ENCODE measurements around the gene TMIGD3.

The TMIGD3 gene

GRCh38 chr1:111487133-111487532 lies 16.3 kb downstream of the TMIGD3 start:
- H3K9me3 ChIP-seq (ENCODE audit: control insufficient read depth, insufficient read depth, low read length), result no peaks in the 10 kb centered on the region
- H3K27me3 ChIP-seq (ENCODE audit: control insufficient read depth, insufficient read depth, low read length), result no peaks in the 10 kb centered on the region
- no peaks in the 10 kb centered on the region for H3K4me1 ChIP-seq (ENCODE audit: control insufficient read depth, insufficient read depth, low read length)
- H3K36me3 ChIP-seq (ENCODE audit: control insufficient read depth, insufficient read depth, low read length), result no peaks in the 10 kb centered on the region
- H3K9ac ChIP-seq (ENCODE audit: low read depth, low read length), result no peak overlapping the region
- H3K27ac ChIP-seq (ENCODE audit: low read depth, low read length), result no peak overlapping the region
- H3K4me3 ChIP-seq (ENCODE audit: low read depth, low read length), result no peak overlapping the region

- H3K27ac ChIP-seq (ENCODE audit: low read depth, low read length), result no peak overlapping the region
- no peaks in the 10 kb centered on the region for H3K9me3 ChIP-seq (ENCODE audit: control insufficient read depth, insufficient read depth, low read length)
- H3K27me3 ChIP-seq (ENCODE audit: control insufficient read depth, insufficient read depth, low read length), result no peaks in the 10 kb centered on the region
- no peaks in the 10 kb centered on the region for H3K36me3 ChIP-seq (ENCODE audit: control insufficient read depth, insufficient read depth, low read length)
- no peak overlapping the region for H3K4me3 ChIP-seq (ENCODE audit: low read depth, low read length)
- H3K4me1 ChIP-seq (ENCODE audit: control insufficient read depth, insufficient read depth, low read length), result 0 out of 2 replicates have a peak, but pooled peaks cover 3% of the 10 kb centered on the region
- H3K9ac ChIP-seq (ENCODE audit: low read depth, low read length), result no peak overlapping the region
These were observed 17.0 kb downstream of the TMIGD3 start for GRCh38 chr1:111486431-111486830.

- no peaks in the 10 kb centered on the region for H3K9me3 ChIP-seq (ENCODE audit: control insufficient read depth, insufficient read depth, low read length)
- no peak overlapping the region for H3K4me3 ChIP-seq (ENCODE audit: low read depth, low read length)
- no peak overlapping the region for H3K27ac ChIP-seq (ENCODE audit: low read depth, low read length)
- no peak overlapping the region for H3K9ac ChIP-seq (ENCODE audit: low read depth, low read length)
- no peaks in the 10 kb centered on the region for H3K36me3 ChIP-seq (ENCODE audit: control insufficient read depth, insufficient read depth, low read length)
- H3K4me1 ChIP-seq (ENCODE audit: control insufficient read depth, insufficient read depth, low read length), result 0 out of 2 replicates have a peak, but pooled peaks cover 3% of the 10 kb centered on the region
- no peaks in the 10 kb centered on the region for H3K27me3 ChIP-seq (ENCODE audit: control insufficient read depth, insufficient read depth, low read length)
These were observed 18.9 kb downstream of the TMIGD3 start for GRCh38 chr1:111484391-111485026.

DNA sequence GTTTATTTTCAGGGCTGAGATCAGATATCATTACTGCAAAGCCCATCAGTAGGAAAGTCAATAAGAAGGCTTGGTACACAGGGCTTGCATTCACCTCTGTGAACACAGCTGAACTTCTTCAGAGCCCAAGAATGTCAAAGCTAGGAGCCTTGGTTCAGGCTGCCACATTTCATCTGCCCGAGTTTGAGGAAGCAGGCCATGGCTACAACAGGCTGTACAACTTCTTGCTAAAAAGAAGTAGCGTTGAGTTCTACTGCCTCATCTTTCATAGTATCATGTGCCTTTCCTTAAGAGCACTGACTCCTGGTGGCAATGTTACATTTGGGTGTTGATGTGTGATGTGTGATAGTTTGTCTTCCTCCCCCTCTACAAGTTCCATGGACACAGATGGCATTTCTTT lies 19.6 kb downstream of the TMIGD3 start:
- Histone ChIP-seq H3K4me3 (ENCODE audit: low read depth, low read length) (no peak overlapping the region), H3K9ac (ENCODE audit: low read depth, low read length) (no peak overlapping the region)

DNA sequence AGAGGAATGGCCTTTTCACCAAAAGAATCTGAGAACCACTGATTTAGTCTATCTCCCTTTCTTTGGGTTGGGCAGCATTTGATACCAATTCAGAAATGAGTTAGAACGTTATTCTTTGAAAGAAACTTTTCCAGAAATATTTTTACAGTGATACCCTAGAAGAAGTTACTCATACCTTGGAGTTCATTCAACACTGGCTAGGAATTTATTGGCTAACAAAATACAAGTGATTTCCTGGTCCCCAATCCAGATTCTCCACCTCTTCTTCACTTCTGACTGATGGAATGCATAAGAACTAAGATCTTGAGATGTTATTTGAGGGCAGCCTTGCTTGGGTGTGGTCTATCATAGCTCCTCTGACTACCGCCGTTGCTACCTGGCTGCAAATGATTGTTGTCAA lies 20.3 kb downstream of the TMIGD3 start:
- H3K27me3 ChIP-seq (ENCODE audit: control insufficient read depth, insufficient read depth, low read length), result no peaks in the 10 kb centered on the region
- H3K4me1 ChIP-seq (ENCODE audit: control insufficient read depth, insufficient read depth, low read length), result 0 out of 2 replicates have a peak, but pooled peaks cover 3% of the 10 kb centered on the region
- no peaks in the 10 kb centered on the region for H3K36me3 ChIP-seq (ENCODE audit: control insufficient read depth, insufficient read depth, low read length)
- H3K27ac ChIP-seq (ENCODE audit: low read depth, low read length), result no peak overlapping the region
- no peaks in the 10 kb centered on the region for H3K9me3 ChIP-seq (ENCODE audit: control insufficient read depth, insufficient read depth, low read length)
- no peak overlapping the region for H3K4me3 ChIP-seq (ENCODE audit: low read depth, low read length)
- no peak overlapping the region for H3K9ac ChIP-seq (ENCODE audit: low read depth, low read length)

More for the DNA sequence above, 19.6 kb downstream of the TMIGD3 start:
- Histone ChIP-seq H3K4me1 (ENCODE audit: control insufficient read depth, insufficient read depth, low read length) (0 out of 2 replicates have a peak, but pooled peaks cover 3% of the 10 kb centered on the region), H3K27ac (ENCODE audit: low read depth, low read length) (no peak overlapping the region), H3K36me3 (ENCODE audit: control insufficient read depth, insufficient read depth, low read length) (no peaks in the 10 kb centered on the region), H3K27me3 (ENCODE audit: control insufficient read depth, insufficient read depth, low read length) (no peaks in the 10 kb centered on the region), H3K9me3 (ENCODE audit: control insufficient read depth, insufficient read depth, low read length) (no peaks in the 10 kb centered on the region)

DNA sequence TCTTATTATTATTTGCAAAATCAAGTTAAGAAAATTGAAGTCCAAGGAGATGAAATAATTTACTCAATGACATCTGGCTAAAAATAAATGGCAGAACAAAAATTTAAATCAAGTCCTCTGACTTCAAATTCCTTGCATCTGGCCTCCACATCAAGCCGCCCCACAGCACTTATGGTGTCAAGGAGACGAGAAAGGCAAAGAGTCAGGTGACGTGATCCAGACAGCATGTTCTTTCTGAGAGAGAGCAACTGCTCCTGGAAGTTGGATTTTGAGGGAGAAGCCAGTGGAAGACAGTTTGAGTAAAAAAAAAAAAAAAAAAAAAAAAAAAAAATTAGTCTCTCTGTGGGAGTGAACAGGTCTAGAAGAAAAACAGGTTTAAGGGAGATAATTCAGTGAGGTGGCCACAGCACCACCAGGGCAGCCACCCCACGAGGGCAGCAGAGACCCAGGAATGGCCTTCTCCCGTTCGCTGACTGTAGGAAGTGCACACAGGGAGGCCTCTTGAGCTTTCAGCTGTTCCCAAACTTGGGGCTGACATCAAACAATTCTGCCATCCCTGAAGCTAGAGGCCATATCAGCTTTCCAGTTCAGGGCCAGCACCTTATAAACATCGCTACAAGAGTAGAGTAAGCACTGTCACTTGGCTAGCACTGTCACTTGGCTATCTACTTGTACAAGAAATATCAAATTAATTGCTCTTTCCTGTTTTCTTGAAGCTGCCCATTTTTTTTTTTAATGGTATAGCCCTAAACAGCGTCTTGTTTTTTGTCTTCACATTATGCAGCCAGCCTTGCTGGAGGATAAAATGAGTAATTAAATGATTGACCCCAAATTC lies 21.8 kb downstream of the TMIGD3 start:
- H3K4me1 ChIP-seq (ENCODE audit: control insufficient read depth, insufficient read depth, low read length), result 0 out of 2 replicates have a peak, but pooled peaks cover 3% of the 10 kb centered on the region
- no peaks in the 10 kb centered on the region for H3K9me3 ChIP-seq (ENCODE audit: control insufficient read depth, insufficient read depth, low read length)
- H3K27me3 ChIP-seq (ENCODE audit: control insufficient read depth, insufficient read depth, low read length), result no peaks in the 10 kb centered on the region
- H3K36me3 ChIP-seq (ENCODE audit: control insufficient read depth, insufficient read depth, low read length), result no peaks in the 10 kb centered on the region
- H3K9ac ChIP-seq (ENCODE audit: low read depth, low read length), result no peak overlapping the region
- no peak overlapping the region for H3K27ac ChIP-seq (ENCODE audit: low read depth, low read length)
- no peak overlapping the region for H3K4me3 ChIP-seq (ENCODE audit: low read depth, low read length)

DNA sequence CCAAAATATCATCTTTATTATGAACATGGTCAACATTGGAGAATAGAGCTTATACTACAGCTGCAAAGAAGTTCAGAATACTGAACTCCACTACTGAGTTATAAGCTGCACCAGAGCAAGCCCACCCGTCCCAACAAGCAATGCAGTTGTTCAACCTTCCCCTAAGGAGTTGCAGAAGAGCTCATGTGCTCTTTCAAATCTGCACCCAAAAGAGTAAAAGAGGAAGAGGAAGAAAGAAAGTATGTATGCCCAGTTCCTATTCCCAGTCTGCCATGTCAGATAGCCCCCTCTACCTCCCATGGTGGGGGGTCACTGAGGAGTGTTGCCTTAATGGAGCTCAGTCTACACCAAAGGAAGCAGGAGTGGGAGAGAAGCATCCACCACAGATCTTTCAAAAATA lies 22.8 kb downstream of the TMIGD3 start:
- Histone ChIP-seq H3K27me3 (ENCODE audit: control insufficient read depth, insufficient read depth, low read length) (no peaks in the 10 kb centered on the region), H3K9ac (ENCODE audit: low read depth, low read length) (no peak overlapping the region), H3K9me3 (ENCODE audit: control insufficient read depth, insufficient read depth, low read length) (no peaks in the 10 kb centered on the region)

GRCh38 chr1:111476761-111477309 lies 26.6 kb downstream of the TMIGD3 start:
- no peaks in the 10 kb centered on the region for H3K9me3 ChIP-seq (ENCODE audit: control insufficient read depth, insufficient read depth, low read length)
- H3K4me3 ChIP-seq (ENCODE audit: low read depth, low read length), result no peak overlapping the region
- no peaks in the 10 kb centered on the region for H3K27me3 ChIP-seq (ENCODE audit: control insufficient read depth, insufficient read depth, low read length)
- no peaks in the 10 kb centered on the region for H3K36me3 ChIP-seq (ENCODE audit: control insufficient read depth, insufficient read depth, low read length)
- no peak overlapping the region for H3K9ac ChIP-seq (ENCODE audit: low read depth, low read length)
- 0 out of 2 replicates have a peak, but pooled peaks cover 2% of the 10 kb centered on the region for H3K4me1 ChIP-seq (ENCODE audit: control insufficient read depth, insufficient read depth, low read length)
- no peak overlapping the region for H3K27ac ChIP-seq (ENCODE audit: low read depth, low read length)

More for the DNA sequence above, 22.8 kb downstream of the TMIGD3 start:
- Histone ChIP-seq H3K4me3 (ENCODE audit: low read depth, low read length) (no peak overlapping the region), H3K27ac (ENCODE audit: low read depth, low read length) (no peak overlapping the region), H3K36me3 (ENCODE audit: control insufficient read depth, insufficient read depth, low read length) (no peaks in the 10 kb centered on the region), H3K4me1 (ENCODE audit: control insufficient read depth, insufficient read depth, low read length) (0 out of 2 replicates have a peak, but pooled peaks cover 3% of the 10 kb centered on the region)

DNA sequence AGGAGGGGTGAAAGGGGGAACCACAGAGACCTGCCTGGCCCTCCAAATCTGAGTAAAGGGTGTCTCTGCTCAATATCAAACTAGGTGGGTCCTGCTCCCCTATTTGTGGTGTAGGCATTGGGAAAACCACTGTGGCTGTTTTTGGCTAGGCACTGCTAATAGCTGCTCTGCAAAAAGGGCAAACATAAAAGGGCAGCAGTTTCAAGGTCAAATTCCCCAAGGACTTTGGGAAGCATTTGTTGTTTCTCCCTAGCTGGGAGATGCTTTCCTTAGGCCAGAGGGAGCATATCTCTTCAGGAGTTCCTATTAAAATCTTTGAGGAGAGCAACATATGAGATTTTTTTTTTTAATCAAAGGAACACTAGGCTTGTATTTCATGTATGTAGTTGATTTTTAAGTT lies 27.2 kb downstream of the TMIGD3 start:
- no peak overlapping the region for H3K4me3 ChIP-seq (ENCODE audit: low read depth, low read length)
- no peak overlapping the region for H3K9ac ChIP-seq (ENCODE audit: low read depth, low read length)
- H3K36me3 ChIP-seq (ENCODE audit: control insufficient read depth, insufficient read depth, low read length), result no peaks in the 10 kb centered on the region
- no peaks in the 10 kb centered on the region for H3K27me3 ChIP-seq (ENCODE audit: control insufficient read depth, insufficient read depth, low read length)
- H3K4me1 ChIP-seq (ENCODE audit: control insufficient read depth, insufficient read depth, low read length), result no peaks in the 10 kb centered on the region
- no peaks in the 10 kb centered on the region for H3K9me3 ChIP-seq (ENCODE audit: control insufficient read depth, insufficient read depth, low read length)
- H3K27ac ChIP-seq (ENCODE audit: low read depth, low read length), result no peak overlapping the region

DNA sequence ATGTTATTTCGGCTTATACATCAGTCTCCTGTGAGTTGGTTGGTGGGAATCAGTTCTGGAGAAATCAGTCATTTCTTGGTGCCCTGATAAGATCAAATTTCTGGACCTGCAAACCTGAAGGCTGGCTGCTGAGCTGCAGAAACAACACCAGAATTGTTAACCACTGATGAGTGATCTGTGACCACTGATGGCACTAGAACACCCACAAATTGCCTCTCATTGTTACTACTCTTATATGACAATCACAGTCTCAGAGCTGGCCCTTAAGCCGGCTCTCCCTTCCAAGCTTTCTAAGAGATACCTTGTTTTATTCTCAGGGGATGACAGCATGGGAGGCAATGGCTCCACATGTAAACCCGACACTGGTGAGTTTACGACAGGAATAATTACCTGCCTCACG lies 27.7 kb downstream of the TMIGD3 start:
- no peaks in the 10 kb centered on the region for H3K36me3 ChIP-seq (ENCODE audit: control insufficient read depth, insufficient read depth, low read length)
- no peak overlapping the region for H3K4me3 ChIP-seq (ENCODE audit: low read depth, low read length)
- no peak overlapping the region for H3K9ac ChIP-seq (ENCODE audit: low read depth, low read length)
- H3K4me1 ChIP-seq (ENCODE audit: control insufficient read depth, insufficient read depth, low read length), result no peaks in the 10 kb centered on the region
- H3K9me3 ChIP-seq (ENCODE audit: control insufficient read depth, insufficient read depth, low read length), result no peaks in the 10 kb centered on the region
- H3K27me3 ChIP-seq (ENCODE audit: control insufficient read depth, insufficient read depth, low read length), result no peaks in the 10 kb centered on the region
- no peak overlapping the region for H3K27ac ChIP-seq (ENCODE audit: low read depth, low read length)

- Histone ChIP-seq H3K9ac (ENCODE audit: low read depth, low read length) (no peak overlapping the region), H3K27ac (ENCODE audit: low read depth, low read length) (no peak overlapping the region), H3K9me3 (ENCODE audit: control insufficient read depth, insufficient read depth, low read length) (no peaks in the 10 kb centered on the region), H3K4me3 (ENCODE audit: low read depth, low read length) (no peak overlapping the region), H3K27me3 (ENCODE audit: control insufficient read depth, insufficient read depth, low read length) (no peaks in the 10 kb centered on the region), H3K4me1 (ENCODE audit: control insufficient read depth, insufficient read depth, low read length) (no peaks in the 10 kb centered on the region), H3K36me3 (ENCODE audit: control insufficient read depth, insufficient read depth, low read length) (no peaks in the 10 kb centered on the region)
These were observed 28.9 kb downstream of the TMIGD3 start for GRCh38 chr1:111474521-111474920.

Data from HUES48 (cell line).